ENCODE results near the gene CRIP2. TPM values are rescaled to one million over a fixed set of nuclear protein-coding genes. Genes with fewer than 3 reads are reported as not detected.

Gene CRIP2
- total RNA-seq, 1 donor from 2014 or later, result 38.3 TPM

- Mint-ChIP-seq H3K4me3 (peak within 1 kb of the TSS; percentile 80), H3K36me3 (ENCODE audit: low read depth) (no peaks in the 10 kb centered on the region), H3K4me1 (no peaks in the 10 kb centered on the region), H3K9me3 (no peaks in the 10 kb centered on the region), H3K27me3 (ENCODE audit: low read depth) (peaks cover 32% of the 10 kb centered on the region), H3K27ac (ENCODE audit: unreplicated experiment) (no peak within 1 kb of the TSS)
- TF ChIP-seq CTCF (conservative IDR thresholded peaks at IDR 0.05), result no peak
- peak; percentile 38 for DNase-seq (ENCODE audit: low read depth, low spot score)
Measured at GRCh38 chr14:105525861-105526775, 51.5 kb downstream of the CRIP2 start, which contains the start of gene TMEM121. Gene TMEM121, plus strand, starts transcription at chr14:105526583. Its CDS starts 2,252 bp downstream, at chr14:105528835.

- H3K4me3 Mint-ChIP-seq, result peak overlapping the region; percentile 72
- H3K4me1 Mint-ChIP-seq, result no peaks in the 10 kb centered on the region
- no peaks in the 10 kb centered on the region for H3K36me3 Mint-ChIP-seq (ENCODE audit: low read depth)
- no peak overlapping the region for H3K27ac Mint-ChIP-seq (ENCODE audit: unreplicated experiment)
- no peak for TF ChIP-seq CTCF (conservative IDR thresholded peaks at IDR 0.05)
- DNase-seq (ENCODE audit: low read depth, low spot score), result no peak
- peaks cover 27% of the 10 kb centered on the region for H3K27me3 Mint-ChIP-seq (ENCODE audit: low read depth)
- H3K9me3 Mint-ChIP-seq, result no peaks in the 10 kb centered on the region
Measured at GRCh38 chr14:105526776-105527380, 52.3 kb downstream of the CRIP2 start.

- no peak for TF ChIP-seq CTCF (conservative IDR thresholded peaks at IDR 0.05)
- Mint-ChIP-seq H3K27ac (ENCODE audit: unreplicated experiment) (no peak overlapping the region), H3K9me3 (no peaks in the 10 kb centered on the region), H3K4me1 (no peaks in the 10 kb centered on the region), H3K4me3 (peak overlapping the region; percentile 72), H3K36me3 (ENCODE audit: low read depth) (no peaks in the 10 kb centered on the region), H3K27me3 (ENCODE audit: low read depth) (peaks cover 25% of the 10 kb centered on the region)
- DNase-seq (ENCODE audit: low read depth, low spot score), result no peak
Measured at GRCh38 chr14:105527381-105527825, 52.8 kb downstream of the CRIP2 start.

GRCh38 chr14:105527826-105528585, 53.4 kb downstream of the CRIP2 start:
- Mint-ChIP-seq H3K27ac (ENCODE audit: unreplicated experiment) (no peak overlapping the region), H3K36me3 (ENCODE audit: low read depth) (no peaks in the 10 kb centered on the region), H3K4me3 (peak overlapping the region; percentile 72), H3K9me3 (no peaks in the 10 kb centered on the region), H3K27me3 (ENCODE audit: low read depth) (peaks cover 25% of the 10 kb centered on the region), H3K4me1 (peaks cover 4% of the 10 kb centered on the region)
- peak; percentile 79 for DNase-seq (ENCODE audit: low read depth, low spot score)
- TF ChIP-seq CTCF (conservative IDR thresholded peaks at IDR 0.05), result peak; percentile 85

- Mint-ChIP-seq H3K36me3 (ENCODE audit: low read depth) (no peaks in the 10 kb centered on the region), H3K4me1 (peaks cover 4% of the 10 kb centered on the region), H3K9me3 (no peaks in the 10 kb centered on the region), H3K27me3 (ENCODE audit: low read depth) (peaks cover 22% of the 10 kb centered on the region), H3K4me3 (peak overlapping the region; percentile 41), H3K27ac (ENCODE audit: unreplicated experiment) (no peak overlapping the region)
- DNase-seq (ENCODE audit: low read depth, low spot score), result no peak
- TF ChIP-seq CTCF (conservative IDR thresholded peaks at IDR 0.05), result no peak
Measured at GRCh38 chr14:105528586-105529318, 54.1 kb downstream of the CRIP2 start.
